SH-SY5Y (cell line): ENCODE data around the gene IQSEC2.

Experiments
- GATA2 ChIP-seq: IDR thresholded peaks from 2 replicates; pipeline ENCODE4 v1.6.1; 2011; ENCODE audit warnings: mild to moderate bottlenecking, low read depth, low read length
- GATA3 ChIP-seq: IDR thresholded peaks from 2 replicates; pipeline ENCODE4 v1.6.1; 2011; ENCODE audit warnings: low read depth, mild to moderate bottlenecking, low read length, moderate library complexity

Gene IQSEC2

GRCh38 chrX:53287493-53288138, 6.2 kb upstream of the IQSEC2 start:
- TF ChIP-seq GATA3, result no peak
- no peak for TF ChIP-seq GATA2

GRCh38 chrX:53286171-53286570, 4.8 kb upstream of the IQSEC2 start:
- TF ChIP-seq GATA2 (no peak), GATA3 (no peak)

DNA sequence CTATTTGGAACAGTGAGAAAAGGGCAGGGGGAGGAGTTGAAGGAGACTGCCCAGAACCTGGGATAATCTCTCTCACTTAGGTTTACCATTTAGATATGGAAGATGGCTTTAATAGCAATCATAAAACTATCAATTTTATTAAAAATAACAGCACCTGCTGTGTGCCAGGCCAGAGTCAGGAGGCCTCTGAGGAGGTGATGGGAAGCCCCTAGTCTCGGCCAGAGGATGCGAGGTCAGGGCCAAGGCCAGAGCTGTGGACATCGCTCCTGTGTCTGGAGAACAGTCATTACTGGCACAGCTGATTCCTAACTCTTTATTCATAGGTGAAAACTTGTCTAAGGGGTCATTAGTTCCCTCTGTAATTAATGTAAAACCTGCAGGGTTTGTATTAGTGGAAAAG, 4.2 kb upstream of the IQSEC2 start:
- TF ChIP-seq GATA3 (no peak), GATA2 (no peak)

GRCh38 chrX:53284684-53285447, 3.5 kb upstream of the IQSEC2 start:
- no peak for TF ChIP-seq GATA2
- TF ChIP-seq GATA3, result no peak

- TF ChIP-seq GATA2 (no peak), GATA3 (no peak)
These were observed 2.2 kb upstream of the IQSEC2 start for GRCh38 chrX:53283567-53283966.

DNA sequence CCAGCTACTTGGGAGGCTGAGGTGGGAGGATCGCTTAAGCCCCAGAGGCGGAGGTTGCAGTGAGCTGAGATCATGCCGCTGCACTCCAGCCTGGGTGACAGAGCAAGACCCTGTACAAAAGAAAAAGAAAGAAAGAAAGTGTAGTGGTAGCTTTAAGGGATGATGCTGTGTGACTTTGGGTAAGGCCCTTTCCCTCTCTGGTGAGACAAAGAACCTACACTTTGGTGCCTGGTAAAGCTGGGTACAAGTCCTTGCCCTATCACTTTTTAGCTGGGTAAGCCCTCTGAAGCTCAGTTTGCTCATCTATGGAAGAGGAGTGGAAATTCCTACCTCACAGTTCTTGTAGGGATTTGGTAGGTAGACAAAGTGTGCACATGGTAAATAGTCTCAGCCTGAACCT, 1.7 kb upstream of the IQSEC2 start:
- TF ChIP-seq GATA3, result no peak
- no peak for TF ChIP-seq GATA2

DNA sequence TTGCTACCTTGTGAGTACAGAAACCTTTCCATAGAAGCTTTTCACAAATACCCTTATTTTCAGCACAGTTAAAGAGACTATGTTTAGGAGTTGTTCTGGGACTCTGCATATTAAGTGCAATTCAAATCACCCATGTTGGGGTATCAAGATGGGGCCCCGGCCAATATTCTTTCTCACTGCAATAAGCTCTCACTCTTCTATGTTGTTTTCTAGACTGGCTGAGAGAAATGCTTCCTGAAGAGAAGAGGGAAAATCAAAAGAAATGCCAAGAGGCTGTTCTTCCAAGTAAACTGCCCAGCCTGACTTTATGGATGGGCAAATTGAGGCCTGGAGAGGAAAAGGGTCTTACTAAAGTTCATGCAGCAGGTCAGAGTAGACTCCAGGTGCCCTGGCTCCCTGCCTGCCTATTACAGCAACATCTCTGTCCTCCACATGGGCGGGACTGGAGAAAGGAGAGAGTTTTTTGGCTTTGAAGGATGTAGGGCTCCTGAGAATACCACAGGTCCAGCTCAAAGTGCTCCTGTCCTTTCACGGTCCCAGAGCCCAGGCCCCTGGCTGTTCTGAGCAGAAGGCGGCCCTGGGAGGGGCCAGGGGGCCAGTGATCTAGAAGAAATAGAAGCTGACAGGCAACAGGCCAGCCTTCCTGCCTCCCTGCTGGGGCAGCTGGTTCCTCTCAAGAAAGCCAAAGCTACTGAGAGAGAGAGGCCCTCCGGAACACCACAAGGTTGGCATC, 745 bp upstream of the IQSEC2 start:
- TF ChIP-seq GATA2 (no peak), GATA3 (no peak)

DNA sequence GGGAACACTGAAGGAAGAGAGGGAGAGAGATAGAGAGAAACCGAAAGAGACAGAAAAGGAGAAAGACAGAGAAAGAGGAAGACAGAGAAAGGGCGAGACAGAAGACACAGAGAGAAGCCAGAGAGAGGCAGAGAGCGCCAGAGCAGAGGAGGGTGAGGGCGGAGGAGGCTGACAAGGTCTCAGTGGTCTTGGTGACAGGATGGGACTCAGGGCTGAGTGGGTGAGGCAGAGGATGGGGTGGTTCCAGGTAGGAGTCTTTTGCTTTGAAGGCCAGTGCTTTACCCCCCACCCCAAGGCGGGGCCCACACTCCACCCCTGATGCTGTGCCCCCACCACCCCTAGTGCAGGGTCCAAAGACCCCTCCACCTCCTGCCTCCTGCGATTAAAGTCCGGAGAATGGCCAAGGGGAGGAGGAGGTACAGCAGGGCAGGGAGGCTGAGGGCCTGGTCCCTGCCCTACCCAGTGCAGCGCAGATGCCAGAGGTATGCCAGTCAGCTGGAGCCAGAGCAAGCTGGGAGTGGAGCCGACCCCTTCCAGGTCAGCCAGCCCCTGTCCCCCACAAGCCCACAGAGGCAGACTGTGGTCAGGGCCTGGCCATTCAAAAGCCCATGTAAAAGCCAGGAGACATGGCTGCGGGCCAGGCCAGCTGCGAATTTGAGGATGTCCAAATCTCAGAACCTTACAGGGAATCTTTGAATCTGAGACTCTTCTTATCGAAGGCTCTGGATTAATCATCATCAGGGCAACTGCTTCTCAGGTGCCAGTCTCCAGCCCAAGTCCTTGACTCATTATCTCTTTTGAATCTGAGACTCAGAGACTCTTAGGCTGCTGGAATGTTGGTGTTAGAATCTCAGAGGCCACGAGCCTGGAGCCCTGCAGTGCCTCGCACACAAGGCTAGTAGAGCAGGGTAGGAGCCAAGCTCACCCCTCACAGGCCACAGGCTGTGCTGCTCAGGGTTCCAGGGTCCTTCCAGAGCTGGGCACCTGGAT, 758 bp downstream of the IQSEC2 start:
- TF ChIP-seq GATA3, result no peak
- TF ChIP-seq GATA2, result no peak

DNA sequence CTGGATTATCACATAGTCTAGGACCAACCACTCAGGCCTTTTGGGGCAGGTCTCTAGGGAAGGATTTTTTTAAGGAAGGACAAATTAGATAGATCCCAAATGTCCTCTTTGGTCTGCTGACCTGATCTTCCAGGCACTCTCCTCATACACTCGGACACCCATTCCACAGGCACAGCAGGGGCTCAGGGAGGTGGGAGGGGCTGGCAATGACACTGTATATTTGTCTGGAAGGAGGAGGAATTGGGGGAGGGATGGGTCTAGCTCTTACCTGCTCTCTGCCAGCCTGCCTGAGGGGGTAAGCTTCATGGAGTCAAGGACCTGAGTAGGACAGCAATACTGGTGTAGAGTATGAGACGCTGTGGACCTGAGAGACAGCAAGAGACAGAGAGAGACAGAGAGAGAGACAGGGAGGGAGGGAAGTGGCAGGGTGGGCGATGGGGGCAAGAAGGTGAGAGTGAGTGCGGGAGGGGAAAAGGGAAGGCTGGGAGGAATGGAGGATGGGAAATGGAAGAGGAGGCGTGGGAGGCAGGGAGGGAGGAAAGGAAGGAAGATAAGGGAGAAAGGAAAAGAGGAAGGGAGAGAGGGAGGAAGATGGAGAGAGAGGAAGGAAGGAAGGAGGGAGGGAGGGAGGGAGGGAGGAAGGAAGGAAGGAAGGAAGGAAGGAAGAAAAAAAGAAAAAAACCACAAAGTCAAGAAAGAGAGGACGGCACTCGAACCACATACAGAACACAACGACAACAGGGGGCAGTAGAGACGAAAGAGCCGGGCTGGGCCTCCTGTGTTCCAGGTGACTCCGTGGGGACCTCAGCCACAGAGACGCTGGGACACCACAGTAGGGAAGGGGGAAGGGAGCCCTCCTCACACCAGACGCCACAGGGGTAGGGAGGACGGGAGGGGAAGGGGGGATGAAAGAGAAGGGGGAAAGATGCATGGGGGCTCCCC, 1.8 kb downstream of the IQSEC2 start:
- no peak for TF ChIP-seq GATA2
- no peak for TF ChIP-seq GATA3

GRCh38 chrX:53272808-53273337, 8.5 kb downstream of the IQSEC2 start:
- TF ChIP-seq GATA3 (no peak), GATA2 (no peak)

GRCh38 chrX:53269536-53270107, 11.8 kb downstream of the IQSEC2 start:
- TF ChIP-seq GATA3, result no peak

DNA sequence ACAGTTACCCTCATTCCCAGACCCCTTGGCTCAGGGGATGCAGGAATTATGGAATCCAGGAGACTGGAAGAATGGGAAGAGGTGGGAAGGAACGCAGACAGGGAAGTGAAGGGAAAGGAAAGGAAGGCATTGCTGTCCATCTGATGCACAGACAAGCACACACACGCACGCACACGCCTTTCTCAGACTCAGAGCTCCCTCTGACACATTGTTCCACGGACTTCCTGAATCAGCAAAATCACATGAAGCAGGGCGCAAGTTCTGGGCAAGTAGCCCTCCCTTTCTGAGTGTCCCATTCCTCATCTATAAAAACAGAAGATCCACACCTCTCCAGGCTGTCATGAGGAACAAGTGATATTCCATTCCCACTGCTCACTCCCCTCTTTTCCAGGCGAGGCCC, 13.2 kb downstream of the IQSEC2 start:
- TF ChIP-seq GATA3 (no peak), GATA2 (no peak)
